ENCODE data around the gene ACSL6. TPM values are rescaled to one million over a fixed set of nuclear protein-coding genes. Genes with fewer than 3 reads are reported as not detected.

ACSL6 gene
- total and polyA plus RNA-seq, 2 experiments from 2014 or later = 1.7 to 2.4 TPM

DNA sequence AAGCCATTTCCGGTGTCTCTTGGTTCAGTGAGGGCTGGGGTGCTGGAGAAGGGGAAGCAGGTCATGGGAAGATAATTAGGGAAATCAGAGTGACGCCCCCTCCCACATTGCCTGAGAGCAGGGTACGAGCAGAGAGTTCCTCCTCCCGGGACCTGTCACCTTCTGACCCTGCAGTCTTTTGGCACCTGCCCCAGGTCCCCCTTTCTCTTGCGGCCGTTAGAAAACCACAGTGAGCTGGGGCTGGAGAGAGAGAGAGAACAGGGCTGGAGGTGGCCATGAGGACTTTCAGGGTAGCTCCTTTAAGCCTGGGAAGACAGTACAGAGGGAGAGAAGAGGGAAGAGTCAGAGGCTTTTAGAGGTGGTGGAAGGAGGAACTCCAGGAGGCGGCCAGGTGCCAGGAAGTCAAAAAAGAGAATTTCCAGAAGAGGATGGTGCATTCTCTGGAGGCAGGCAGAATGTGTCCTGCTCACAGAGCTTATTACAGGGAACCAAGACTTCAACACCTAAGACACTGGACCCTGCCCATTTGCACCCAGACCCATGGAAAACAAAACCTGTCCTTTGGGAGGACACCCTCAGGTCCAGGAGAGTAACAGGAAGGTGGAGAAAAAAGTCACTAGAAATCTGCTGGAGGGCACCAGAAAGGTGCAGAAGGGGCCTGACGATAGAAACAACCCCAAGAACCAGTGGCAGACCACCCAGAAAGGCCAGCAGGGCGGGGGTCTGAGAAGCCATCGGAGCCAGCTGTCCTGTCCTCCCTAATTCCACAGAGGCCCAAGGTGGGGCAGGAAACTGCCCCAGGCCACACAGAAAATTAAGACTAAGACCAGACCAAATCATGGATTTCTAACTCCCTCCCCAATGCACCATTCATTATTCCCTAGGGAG is 6.5 kb upstream of the ACSL6 start:
- no peaks in the 10 kb centered on the region for H3K36me3 ChIP-seq (replicated peaks; ENCODE audit: insufficient read depth, low read depth)
- DNase-seq (ENCODE audit: low spot score) = no peak
- 57% methylated on average over 10 of the region's 10 CpGs for WGBS (ENCODE audit: low lambda C conversion rate, missing lambda C conversion rate)

DNA sequence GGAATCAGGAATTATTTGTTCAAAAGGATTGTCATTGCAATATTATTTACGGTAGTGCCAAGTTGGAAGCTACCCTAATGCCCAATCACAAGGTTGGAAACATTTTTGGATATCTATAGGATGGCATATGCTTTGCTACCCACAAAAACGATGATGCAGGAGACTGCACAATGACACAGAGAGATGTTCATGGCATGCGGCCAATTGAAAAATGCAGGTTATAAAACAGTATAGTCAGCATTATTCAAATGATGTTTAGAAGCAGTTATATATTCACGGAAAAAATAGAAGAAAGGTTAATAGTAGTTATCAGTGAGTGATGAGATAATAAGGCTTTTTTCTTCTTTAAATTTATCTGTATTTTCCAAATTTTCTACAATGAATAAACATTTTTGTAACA is 5.9 kb upstream of the ACSL6 start:
- Histone ChIP-seq H3K4me2 (no peak overlapping the region), H3K9me3 (ENCODE audit: low read depth) (no peaks in the 10 kb centered on the region), H3K4me1 (ENCODE audit: insufficient read depth) (no peaks in the 10 kb centered on the region), H2AFZ (no peak overlapping the region), H4K20me1 (ENCODE audit: insufficient read depth, poor library complexity, severe bottlenecking) (no peaks in the 10 kb centered on the region), H3K27me3 (peaks cover 57% of the 10 kb centered on the region), H3K9me2 (replicated peaks; ENCODE audit: insufficient read depth) (no peaks in the 10 kb centered on the region), H3K36me3 (replicated peaks; ENCODE audit: insufficient read depth, low read depth) (no peaks in the 10 kb centered on the region), H3K79me2 (no peaks in the 10 kb centered on the region), H3K27ac (no peak overlapping the region), H3K4me3 (no peak overlapping the region)
- no peak for TF ChIP-seq EZH2phosphoT487 (IDR thresholded peaks at IDR 0.05; ENCODE audit: low read depth, severe bottlenecking, unreplicated experiment)
- no peak for TF ChIP-seq CTCF (IDR thresholded peaks at IDR 0.05; ENCODE audit: poor library complexity)
- no peak for TF ChIP-seq EZH2 (IDR thresholded peaks at IDR 0.05; ENCODE audit: borderline replicate concordance)
- no peak for DNase-seq (ENCODE audit: low spot score)
- WGBS (ENCODE audit: low lambda C conversion rate, missing lambda C conversion rate) = 41% methylated on average over 4 of the region's 4 CpGs

More for the DNA sequence above, 6.5 kb upstream of the ACSL6 start:
- Histone ChIP-seq H3K27ac (no peak overlapping the region), H3K79me2 (no peaks in the 10 kb centered on the region), H3K9me2 (replicated peaks; ENCODE audit: insufficient read depth) (no peaks in the 10 kb centered on the region), H3K4me2 (no peak overlapping the region), H3K4me3 (no peak overlapping the region), H4K20me1 (ENCODE audit: insufficient read depth, poor library complexity, severe bottlenecking) (no peaks in the 10 kb centered on the region), H3K4me1 (ENCODE audit: insufficient read depth) (no peaks in the 10 kb centered on the region), H2AFZ (no peak overlapping the region), H3K9me3 (ENCODE audit: low read depth) (no peaks in the 10 kb centered on the region), H3K27me3 (peaks cover 56% of the 10 kb centered on the region)
- TF ChIP-seq EZH2phosphoT487 (IDR thresholded peaks at IDR 0.05; ENCODE audit: low read depth, severe bottlenecking, unreplicated experiment) (no peak), CTCF (IDR thresholded peaks at IDR 0.05; ENCODE audit: poor library complexity) (no peak), EZH2 (IDR thresholded peaks at IDR 0.05; ENCODE audit: borderline replicate concordance) (no peak)

- H3K27me3 ChIP-seq = peaks cover 62% of the 10 kb centered on the region
- no peak overlapping the region for H2AFZ ChIP-seq
- no peaks in the 10 kb centered on the region for H3K9me2 ChIP-seq (replicated peaks; ENCODE audit: insufficient read depth)
- no peak for DNase-seq (ENCODE audit: low spot score)
- TF ChIP-seq EZH2phosphoT487 (IDR thresholded peaks at IDR 0.05; ENCODE audit: low read depth, severe bottlenecking, unreplicated experiment) = no peak
- TF ChIP-seq CTCF (IDR thresholded peaks at IDR 0.05; ENCODE audit: poor library complexity) = no peak
- no peak for TF ChIP-seq EZH2 (IDR thresholded peaks at IDR 0.05; ENCODE audit: borderline replicate concordance)
- no peaks in the 10 kb centered on the region for H3K79me2 ChIP-seq
- no peaks in the 10 kb centered on the region for H4K20me1 ChIP-seq (ENCODE audit: insufficient read depth, poor library complexity, severe bottlenecking)
- no peaks in the 10 kb centered on the region for H3K36me3 ChIP-seq (replicated peaks; ENCODE audit: insufficient read depth, low read depth)
- H3K4me3 ChIP-seq = no peak overlapping the region
- H3K9me3 ChIP-seq (ENCODE audit: low read depth) = no peaks in the 10 kb centered on the region
- WGBS (ENCODE audit: low lambda C conversion rate, missing lambda C conversion rate) = 86% methylated on average over 3 of the region's 3 CpGs
- H3K27ac ChIP-seq = no peak overlapping the region
- no peak overlapping the region for H3K4me2 ChIP-seq
- no peaks in the 10 kb centered on the region for H3K4me1 ChIP-seq (ENCODE audit: insufficient read depth)
These were observed 5.3 kb upstream of the ACSL6 start for GRCh38 chr5:132016721-132017250.

Data from hepatocyte (in vitro differentiated cells).